T follicular helper cell (primary cell): ENCODE results near the gene NXPH1.
A peak's percentile ranks its signal among the peaks of the same experiment; 100 is the strongest.

Source experiments
- DNase-seq: peaks from one replicate; pipeline ENCODE4 v3.0.0-alpha.2; 2020; ENCODE audit warnings: low read depth
- total RNA-seq, 2 experiments: gene quantifications; one replicate each; lab custom pipeline; 2026; lab: John Stamatoyannopoulos, UW

The NXPH1 gene
- 0 reads per million in 2 experiments for total RNA-seq

DNA sequence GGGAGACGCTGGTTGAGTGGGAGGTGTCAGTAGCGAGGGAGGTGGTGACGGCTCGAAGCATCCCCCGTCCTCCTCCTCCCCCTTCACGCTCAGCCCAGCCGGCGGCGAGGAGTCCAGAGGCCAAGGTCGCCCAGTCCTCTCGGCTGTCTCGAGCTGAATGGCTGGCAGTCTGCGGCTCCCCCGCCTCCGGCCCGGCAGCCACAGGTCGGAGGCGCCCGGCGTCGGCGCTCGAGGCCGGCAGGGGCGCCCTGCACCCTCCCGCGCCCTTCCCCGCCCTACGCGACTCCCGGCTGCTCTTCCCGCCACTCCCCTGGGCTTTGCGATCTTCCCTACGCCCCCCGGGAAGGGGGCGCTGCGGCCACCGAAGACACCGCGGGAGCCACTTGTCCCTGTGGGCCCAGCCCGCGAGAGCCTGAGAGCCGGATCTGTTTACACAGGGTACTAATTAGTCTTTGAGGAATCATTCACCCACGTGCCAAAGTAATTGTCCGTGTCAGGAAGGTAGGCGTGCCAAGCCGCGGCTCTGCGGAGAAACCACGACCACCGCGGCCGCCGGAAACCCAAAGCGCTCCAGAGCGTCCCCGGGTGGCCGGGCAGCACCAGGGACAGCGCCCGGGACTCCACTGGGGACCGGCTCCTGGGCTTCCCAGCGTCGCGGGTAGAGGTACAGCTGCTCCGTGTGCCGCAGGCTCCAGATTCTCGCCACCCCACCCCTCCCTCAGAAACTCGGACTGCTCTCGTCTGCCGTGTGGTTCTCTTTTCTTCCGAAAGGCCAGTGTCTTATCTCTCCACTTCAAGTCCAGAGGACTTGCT, at the start of gene NXPH1:
Gene NXPH1 (plus strand): TSS at position 133 of the 813 bp plus-strand sequence.
- no peak for DNase-seq

DNA sequence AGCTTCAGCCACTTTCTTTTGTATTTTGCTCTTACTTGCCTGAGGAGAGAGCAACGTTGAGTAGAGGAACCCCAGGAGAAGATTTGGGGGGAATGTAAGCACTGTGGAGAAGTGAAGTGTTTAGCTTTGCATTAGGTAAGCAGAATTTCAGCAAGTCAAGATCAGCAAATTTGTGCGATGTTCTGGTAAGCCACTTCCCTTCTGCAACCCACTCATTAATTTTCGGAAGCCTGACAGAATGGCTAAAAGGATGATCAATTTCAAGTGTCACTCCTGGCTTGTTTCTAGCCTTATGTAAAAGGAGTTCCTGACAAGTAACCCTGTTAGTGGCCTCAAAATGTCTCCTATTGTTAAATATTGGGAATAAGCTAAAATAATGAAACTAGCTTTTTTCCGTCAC, 48.5 kb upstream of the NXPH1 start:
- DNase-seq, result no peak

DNA sequence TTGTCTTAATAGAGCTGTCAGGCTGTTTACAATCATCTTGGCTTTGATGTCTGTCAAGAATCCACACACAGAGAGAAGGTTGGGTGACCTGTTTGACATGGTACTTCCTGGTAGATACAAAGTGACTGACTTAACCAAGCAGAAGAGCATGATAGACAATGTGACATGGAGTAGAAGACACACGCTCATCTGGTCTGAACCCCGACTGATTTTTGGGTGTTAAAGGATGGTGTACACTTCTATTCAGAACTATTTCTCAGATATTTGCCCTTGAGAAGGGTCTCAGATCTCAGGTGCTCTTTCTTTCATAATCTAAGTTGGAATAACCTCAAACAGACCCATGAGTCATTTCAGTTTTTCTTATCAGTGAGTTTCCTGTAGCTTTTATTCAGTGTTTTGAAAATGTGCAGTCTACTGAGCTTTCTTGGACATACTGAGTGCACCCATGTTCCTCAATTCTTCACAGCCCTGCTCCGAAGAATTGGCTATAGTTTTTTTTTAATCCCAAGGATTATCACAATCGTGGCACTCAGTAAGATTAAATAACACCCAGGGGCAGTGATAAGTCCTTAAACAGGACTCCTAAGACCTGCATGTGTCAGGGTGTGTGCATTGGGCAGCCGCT, 46.4 kb upstream of the NXPH1 start:
- DNase-seq, result no peak

DNA sequence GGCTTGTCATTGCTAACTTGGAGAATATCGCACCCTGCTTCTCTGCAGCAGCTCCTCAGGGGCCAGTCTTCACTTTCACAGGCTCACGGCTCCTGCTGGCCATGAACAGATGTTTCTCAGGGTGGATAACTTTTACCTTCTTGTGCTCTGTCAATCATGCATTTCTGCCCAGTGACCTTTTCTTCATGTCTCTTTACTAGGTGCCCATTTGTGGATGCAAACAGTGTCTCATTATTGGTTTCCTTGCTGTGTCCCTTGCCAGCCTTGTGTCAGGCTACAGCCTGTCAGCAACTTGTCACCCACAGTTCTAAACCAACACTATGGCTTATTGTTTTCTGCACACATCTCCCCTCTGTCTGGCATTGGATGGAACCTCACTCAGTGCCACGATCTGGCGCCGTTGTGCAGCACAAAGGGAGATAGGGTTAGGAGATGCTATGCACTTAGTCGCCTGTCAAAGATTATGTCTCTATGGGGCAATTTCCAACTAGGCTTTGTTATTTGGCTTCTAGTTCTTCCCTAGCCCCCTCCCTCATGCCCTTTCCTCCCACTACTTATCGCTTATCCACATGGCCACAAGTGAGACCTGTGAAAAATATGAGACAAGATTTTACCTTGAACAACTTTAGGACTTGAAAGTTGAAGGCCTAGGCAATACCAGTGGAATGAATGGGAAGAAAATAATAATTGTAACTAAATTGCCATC, 45.7 kb upstream of the NXPH1 start:
- no peak for DNase-seq

DNA sequence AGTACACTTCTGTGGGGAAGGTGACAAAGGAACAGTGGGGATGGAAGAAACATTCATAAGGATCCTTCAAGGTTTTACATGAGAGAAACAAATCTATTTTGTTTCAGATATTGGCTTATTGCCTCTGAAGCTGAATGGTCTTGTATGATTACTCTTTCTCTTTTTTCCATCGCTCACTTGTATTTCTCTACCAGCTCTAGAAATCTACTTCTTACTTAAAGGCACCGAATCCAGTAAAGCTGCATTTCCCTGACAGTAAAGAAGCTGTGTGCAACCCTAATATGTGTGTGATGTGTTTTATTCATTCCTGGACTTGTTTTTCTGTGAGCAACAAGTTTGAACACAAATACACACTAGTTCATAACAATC, 45.2 kb upstream of the NXPH1 start:
- DNase-seq, result no peak

DNA sequence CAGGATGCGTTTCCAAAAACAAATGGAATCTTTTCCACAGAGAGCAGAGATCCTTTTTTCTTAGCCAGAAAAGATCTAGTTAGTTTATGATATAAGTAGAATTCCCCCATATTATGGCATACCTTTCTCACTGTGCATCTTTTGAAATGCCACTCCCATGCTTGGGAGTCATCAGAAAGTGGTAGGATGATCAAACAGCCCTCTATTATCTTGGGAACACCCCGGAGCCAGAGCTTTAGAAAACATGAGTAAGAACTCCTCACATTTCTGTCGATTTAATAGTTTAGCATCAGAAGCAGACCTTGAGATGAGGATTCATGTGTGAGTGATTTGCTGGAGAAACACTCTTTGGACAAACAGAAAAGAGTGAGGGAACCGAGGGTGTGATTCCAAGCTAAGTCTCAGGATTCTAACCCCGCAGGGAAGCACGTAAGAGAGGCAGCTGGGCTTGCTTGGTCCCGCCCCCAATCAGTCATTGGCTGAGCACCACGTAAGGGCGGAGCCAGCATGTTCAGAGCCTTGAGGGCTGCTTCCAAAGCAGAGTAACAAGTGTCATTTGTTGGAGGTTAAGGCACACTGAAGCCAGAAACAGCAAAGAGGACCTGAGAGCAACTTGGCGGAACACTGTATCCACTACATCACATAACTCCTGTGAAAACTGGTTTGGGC, 43.7 kb upstream of the NXPH1 start:
- no peak for DNase-seq

DNA sequence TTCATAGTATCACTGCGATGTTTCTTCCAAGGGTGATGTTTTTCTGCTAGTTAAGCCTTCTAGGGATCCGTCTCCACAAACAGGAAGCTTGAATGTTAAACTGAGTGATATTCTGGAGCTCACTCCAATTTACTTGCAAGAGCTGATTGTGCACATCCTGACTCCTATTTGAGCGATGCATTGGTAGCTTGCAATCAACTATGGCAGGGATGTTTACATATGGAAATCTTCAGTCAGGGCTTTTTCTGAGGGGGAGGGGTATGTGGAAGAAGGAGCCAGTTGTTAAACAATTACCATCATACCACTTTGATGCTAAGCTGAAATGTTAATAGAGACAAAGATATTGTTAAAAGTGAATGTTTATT, 43.2 kb upstream of the NXPH1 start:
- DNase-seq, result no peak

DNA sequence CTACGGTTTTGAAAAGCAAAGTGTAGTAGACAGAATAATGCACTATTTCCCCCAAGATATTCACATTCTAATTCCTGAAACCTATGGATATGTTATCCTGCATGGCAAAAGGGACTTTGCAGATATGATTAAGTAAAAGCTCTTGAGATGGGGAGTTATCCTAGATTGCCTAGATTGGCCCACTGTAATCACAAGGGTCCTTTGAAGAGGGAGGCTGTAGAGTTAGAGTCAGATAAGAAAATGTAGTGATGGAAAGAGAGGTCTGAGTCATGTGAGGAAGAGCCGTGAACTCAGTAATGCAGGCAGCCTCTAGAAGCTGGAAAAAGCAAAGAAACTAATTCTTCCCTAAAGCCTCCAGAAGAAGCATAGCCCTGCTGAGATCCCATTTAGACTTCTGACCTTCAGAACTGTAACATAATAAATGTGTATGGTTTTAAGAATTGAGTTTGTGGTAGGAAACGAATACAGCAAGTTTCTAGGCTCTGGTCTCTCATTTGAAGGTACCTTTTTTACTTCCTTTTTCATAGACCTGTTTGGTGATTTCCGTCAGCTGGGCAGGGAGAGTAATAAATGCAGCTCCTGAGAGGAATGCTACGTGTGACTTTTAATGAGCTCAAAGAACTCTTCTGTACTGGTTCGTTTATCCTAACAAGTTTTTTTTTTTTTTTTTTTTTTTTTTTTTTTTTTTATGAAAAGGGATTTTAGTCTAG, 41.9 kb upstream of the NXPH1 start:
- DNase-seq, result no peak

DNA sequence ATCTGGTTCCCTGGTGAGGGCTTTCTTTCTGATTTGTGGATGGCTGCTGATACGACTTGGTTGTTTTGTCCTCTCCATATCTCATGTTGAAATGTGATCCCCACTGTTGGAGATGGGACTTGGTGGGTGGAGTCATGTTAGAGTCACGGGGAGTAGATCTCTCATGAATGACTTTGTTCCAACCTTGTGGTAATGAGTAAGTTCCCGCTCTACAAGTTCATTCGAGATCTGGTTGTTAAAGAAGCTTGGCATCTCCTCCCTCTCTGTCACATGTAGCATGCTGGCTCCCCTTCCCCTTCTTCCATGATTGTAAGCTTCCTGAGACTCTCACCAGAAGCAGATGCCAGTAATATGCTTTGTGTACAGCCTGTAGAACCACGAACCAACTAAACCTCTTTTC, 37.1 kb upstream of the NXPH1 start:
- no peak for DNase-seq

DNA sequence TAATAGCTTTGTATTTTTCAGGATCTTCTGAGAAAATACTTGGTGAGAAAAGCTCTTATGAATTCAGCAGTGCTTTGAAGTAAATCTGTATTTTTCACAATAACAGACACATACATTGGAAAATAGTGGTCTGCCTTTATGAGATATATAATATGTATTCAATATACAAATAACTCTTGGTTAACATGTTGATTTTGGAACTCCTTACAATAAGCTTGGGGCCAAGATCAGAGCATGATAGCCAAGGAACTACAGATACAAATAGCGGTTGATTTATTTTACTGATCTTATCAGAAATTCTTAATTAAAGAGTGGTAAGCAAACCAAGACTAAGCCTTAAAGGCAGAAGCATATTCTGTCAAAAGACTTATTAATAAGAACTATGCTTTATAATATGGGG, 24.5 kb upstream of the NXPH1 start:
- no peak for DNase-seq

DNA sequence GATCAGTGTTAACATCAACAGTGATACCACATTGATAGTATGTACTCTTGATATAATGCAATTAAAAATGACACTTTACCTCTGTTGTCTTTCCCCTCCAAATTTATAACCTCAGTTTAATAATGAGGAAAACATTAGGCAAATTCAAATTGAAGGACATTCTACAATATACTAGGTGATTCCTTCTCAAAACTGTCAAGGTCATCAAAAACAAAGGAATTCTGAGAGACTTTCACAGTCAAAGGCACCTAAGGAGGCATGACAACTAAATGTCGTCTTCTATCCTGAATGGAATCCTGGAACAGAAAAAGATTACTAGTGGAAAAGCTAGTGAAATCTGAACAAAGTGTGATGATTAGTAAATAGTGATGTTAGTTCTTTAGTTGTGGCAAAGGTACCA, 22.3 kb upstream of the NXPH1 start:
- DNase-seq, result no peak

DNA sequence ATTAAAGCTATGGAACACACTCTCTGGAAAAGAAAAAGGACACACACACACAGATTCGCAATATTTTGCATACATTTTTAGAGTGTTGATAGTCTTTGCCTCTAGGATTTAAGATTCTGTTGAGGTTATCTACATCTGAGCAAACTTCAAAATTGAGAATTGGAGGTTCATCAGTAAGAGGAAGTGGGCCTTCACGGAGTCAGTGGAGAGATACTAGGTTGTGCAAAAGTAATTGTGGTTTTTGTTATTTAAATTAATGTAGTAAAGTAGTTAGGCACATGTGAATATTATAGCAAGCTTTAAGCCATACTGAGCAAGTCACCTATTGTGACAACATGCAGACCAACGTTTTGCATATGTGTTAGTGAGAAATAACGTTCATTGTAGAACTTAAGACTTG, 19.8 kb upstream of the NXPH1 start:
- DNase-seq, result no peak

DNA sequence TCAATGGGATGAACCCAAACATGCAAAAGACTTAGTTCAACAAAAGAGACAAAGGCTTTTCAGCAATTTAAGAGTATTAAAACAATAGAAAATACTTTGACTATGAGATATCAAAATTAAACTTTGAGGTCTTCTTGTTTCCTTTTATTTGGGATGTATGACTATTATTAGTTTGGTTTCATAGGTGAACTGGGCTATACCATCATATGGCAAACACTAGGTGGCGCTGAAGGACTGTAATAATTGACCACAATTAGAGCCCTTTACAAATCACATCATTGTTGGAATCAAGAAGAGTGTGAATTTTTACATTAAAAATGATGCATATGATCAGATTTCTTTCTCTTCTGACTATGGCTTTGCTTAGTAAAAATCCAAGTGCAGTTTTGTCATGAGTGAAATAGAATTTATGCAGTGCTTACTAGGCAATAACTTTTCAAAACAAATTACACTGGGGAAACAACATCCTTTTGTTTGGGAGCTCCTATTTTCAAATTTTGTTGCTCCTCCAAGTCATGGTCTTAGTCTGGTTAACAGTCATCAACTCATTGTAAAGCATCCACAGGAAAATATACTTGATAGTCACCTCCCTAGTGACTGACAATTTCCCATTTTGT, 14.7 kb upstream of the NXPH1 start:
- DNase-seq, result peak; percentile 31

DNA sequence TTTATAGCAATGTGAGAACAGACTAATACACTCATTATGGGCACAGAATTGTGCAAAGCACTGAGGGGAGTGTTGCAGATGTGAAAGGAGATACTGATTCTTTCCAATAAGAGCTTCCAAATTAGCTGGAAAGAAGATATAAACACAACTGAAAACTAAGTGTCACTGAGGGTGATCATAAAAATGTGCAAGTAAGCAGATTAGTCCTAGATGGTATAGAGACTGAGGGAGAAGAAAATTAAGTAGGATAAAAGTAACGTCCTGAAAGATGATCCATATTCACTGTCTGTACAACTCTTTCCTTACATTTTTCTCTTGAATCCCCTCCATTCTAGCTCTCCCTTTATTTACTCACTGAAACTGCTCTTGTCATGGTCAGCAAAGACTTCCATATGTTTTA, 11.2 kb upstream of the NXPH1 start:
- DNase-seq, result no peak

DNA sequence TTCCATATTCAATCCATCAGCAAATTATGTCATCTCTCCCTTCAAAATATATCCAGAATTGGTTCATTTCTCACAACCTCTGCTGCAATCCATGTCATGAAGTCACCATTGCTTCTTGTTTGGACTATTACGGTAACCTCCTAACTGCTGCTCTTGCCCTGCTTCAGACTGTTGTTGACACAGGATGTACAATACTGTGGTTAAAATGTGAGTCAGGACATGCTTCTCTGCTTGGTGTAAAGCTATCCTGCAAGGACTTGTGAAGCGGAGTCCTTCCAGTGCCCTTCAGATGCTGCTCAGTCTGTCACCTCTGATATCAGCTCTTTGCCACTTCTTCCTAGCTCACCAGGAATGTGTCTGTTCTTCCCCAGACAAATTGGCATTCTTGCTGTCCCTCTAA, 10.4 kb upstream of the NXPH1 start:
- no peak for DNase-seq

DNA sequence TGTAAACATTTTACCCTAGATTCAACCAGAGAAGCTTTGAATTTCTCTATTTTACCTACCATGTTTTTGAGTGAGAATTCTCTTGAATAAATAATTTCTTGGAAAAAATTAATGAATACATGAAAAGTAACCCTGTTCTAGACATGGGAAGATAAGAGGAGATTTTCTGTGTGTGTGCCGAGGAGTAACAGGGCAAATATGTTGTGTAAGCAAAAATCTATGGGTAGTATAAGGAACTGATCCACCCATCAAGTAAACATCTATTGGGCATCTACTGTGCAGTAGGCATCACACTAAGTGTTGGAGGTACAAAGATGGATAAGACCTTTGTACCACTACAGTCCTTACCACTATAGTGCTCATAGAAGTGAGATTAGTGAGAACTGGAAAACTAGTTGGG, 8.2 kb upstream of the NXPH1 start:
- no peak for DNase-seq

DNA sequence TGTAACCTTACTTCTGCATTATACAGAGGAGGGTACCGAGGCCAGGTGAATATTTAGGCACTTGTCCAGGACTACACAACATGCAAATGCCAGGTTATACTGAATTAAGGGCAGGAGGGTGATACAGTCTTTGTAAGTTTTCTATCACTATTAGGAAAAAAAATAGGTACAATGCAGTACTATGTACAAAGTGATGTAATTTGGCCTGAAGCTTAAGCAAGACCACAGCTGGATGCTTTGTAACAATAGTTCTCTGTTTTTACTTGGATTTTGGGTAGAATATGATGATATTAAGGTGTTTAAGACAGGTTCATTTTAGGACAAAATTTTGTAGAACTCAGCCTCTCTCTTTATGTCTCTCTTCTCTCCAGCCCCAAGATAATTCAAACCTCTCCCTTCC, 2.8 kb upstream of the NXPH1 start:
- DNase-seq, result no peak

DNA sequence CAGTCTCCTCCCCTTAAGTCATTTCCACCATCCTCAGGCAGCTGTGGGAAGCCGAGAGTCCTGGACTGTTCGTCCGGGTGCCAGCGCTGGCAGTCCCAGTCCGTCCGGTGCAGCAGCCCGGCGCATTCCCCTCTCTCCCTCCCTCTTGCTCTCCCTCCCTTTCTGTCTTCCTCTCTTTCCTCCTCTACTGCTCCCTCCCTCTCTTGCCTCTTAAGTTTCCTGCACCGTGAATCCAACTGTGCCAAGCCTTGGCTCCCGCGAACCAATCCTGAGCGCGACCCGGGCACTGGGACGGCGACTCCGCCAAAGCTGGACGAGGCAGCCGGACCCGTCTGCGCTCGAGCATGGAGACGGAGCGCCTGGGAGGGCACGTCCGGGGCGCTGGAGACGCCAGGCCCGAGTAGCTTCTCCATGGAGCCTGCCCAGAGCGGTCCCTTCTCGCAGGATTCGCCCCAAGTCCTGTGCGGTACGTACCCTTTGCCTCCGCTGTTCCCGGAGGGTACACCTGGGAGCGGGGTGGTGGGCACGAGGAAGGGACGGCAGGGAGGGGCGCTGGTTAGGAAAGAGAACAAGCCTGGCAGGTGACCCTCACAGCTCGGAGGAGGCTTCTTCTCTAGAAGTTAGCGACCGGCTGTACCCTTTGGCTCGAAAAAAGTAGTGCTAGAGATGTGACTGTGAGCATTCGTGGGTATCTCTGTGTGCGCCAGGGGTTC, 1.0 kb downstream of the NXPH1 start:
- no peak for DNase-seq

DNA sequence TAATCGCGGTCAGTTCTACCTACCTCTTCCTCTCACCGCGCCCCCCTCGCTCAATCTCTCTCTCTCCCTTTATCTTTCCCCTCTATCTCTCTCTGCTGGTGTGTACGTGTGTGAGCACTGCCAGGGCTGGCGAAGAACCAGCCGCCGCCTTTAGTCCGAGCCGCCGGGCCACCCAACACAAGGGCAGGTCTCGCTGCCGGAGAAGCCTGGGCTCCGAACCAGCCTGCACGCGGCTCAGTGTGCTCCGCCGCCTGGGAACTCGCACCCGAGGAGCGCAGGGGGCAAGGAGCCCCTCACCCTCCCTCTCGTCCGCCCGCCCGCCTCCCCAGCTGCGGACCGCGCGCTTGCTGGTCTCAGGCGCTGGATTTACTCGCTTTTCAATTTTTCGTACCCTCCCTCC, 1.7 kb downstream of the NXPH1 start:
- no peak for DNase-seq

DNA sequence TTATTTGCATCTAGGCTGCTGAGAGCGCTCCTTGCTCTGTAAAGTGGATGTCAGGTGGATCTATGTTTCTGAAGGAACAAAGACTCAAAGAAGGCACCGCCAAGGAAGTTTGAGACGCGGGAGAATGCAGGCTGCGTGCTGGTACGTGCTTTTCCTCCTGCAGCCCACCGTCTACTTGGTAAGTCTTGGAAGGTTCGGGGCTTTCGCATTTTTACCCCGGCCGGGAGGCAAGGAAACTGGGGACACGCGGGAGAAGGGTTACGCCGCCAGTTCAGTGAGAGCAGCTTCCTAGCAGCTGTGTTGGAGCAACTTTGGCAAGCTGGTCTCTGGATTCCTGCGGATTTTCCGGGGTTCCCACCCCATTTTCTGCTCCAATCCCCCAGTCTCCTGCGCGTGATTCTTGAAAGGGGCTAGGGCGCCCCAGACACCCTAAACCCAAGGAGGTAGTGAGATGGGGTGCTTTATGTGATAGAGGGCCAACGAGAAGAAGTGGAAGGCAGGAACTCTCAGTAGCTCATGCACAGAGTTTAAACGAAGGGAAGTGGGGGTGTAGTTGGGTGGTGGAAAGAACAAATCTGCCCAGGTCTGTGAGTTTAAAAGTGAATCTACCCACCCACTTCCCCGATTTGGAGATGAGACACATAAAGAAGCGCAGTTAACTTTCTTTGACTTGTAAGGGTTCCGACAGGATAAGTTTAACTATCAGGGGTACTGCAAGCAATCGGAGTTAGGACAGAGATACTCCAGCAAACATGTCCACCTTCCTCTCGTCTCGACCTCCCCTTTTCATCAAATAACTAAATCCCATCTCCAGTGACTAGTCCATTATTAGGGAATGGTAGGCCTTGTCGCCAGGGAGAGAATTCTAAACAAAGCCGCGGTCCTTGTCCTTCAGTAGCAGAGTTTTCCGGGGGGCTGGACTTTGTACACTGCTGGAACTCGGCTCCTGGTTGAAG, 2.5 kb downstream of the NXPH1 start:
- no peak for DNase-seq
